Karpas-422 (cell line): Measurements from ENCODE around the gene SLC66A2. TPM values are rescaled to one million over a fixed set of nuclear protein-coding genes. Genes with fewer than 3 reads are reported as not detected.

Experiments
- DNase-seq: peaks from one replicate; pipeline ENCODE4 v3.0.0-alpha.2; 2015
- H2AFZ ChIP-seq: fragments of 200-600 bp; sonication (generic); 2 replicates; pipeline ENCODE4 v1.6.1; 2014; ENCODE audit warnings: antibody characterized with exemption, low read length, mixed read lengths
- H3K27ac ChIP-seq: fragments of 200-600 bp; sonication (generic); 2 replicates; pipeline ENCODE4 v1.5.1; 2014; ENCODE audit warnings: mild to moderate bottlenecking, low read length, moderate library complexity
- H3K27me3 ChIP-seq: fragments of 200-600 bp; sonication (generic); 2 replicates; pipeline ENCODE4 v1.6.1; 2014; ENCODE audit warnings: low read length, mixed read lengths
- H3K36me3 ChIP-seq: fragments of 200-600 bp; sonication (generic); 2 replicates; pipeline ENCODE4 v1.6.1; 2014; ENCODE audit warnings: low read length, mixed read lengths; ENCODE audit not compliant: insufficient read depth
- H3K4me1 ChIP-seq: fragments of 200-600 bp; sonication (generic); 2 replicates; pipeline ENCODE4 v1.6.1; 2014; ENCODE audit warnings: mild to moderate bottlenecking, low read length, mixed read lengths
- H3K4me2 ChIP-seq: fragments of 200-600 bp; sonication (generic); 2 replicates; pipeline ENCODE4 v1.6.1; 2014; ENCODE audit warnings: low read length, low read depth, mild to moderate bottlenecking; ENCODE audit not compliant: poor library complexity, severe bottlenecking
- H3K4me3 ChIP-seq: fragments of 200-600 bp; sonication (generic); 2 replicates; pipeline ENCODE4 v1.5.1; 2014; ENCODE audit warnings: mild to moderate bottlenecking, antibody characterized with exemption, low read length, mixed read lengths
- H3K79me2 ChIP-seq: fragments of 200-600 bp; sonication (generic); 2 replicates; pipeline ENCODE4 v1.6.1; 2014; ENCODE audit warnings: mild to moderate bottlenecking, low read length, mixed read lengths
- H3K9ac ChIP-seq: fragments of 200-600 bp; sonication (generic); 2 replicates; pipeline ENCODE4 v1.6.0; 2014; ENCODE audit warnings: low read length
- H3K9me2 ChIP-seq: fragments of 200-600 bp; sonication (generic), shearing (Covaris generic); replicated peaks from 2 replicates; pipeline ENCODE4 v1.6.0; 2014; ENCODE audit warnings: mild to moderate bottlenecking, low read length, moderate library complexity; ENCODE audit not compliant: insufficient read depth
- H3K9me3 ChIP-seq: fragments of 300-700, 200-600 bp; sonication (generic); 2 replicates; pipeline ENCODE4 v1.6.1; 2014; ENCODE audit warnings: low read length, mixed read lengths
- H4K20me1 ChIP-seq: fragments of 200-600 bp; sonication (generic); 2 replicates; pipeline ENCODE4 v1.6.1; 2014; ENCODE audit warnings: mild to moderate bottlenecking, antibody characterized with exemption, low read length, low read depth; ENCODE audit not compliant: insufficient read depth
- total RNA-seq: library from RNA; depleted of rRNA; stranded (reverse); fragments of >200 nt; shearing (Covaris generic); gene quantifications from 2 replicates; pipeline ENCODE4 v1.2.3, GENCODE V29; 2014; ENCODE audit warnings: low replicate concordance

The SLC66A2 gene
- total RNA-seq, 1 experiment from 2014 or later: 43.1 TPM

GRCh38 chr18:79935098-79935480 is 16.4 kb downstream of the SLC66A2 start:
- Histone ChIP-seq H3K79me2 (peaks cover 97% of the 10 kb centered on the region), H3K9me3 (peaks cover 31% of the 10 kb centered on the region), H4K20me1 (no peaks in the 10 kb centered on the region), H3K9ac (no peak overlapping the region), H3K27ac (no peak overlapping the region), H3K36me3 (peaks cover 91% of the 10 kb centered on the region), H3K4me3 (no peak overlapping the region), H3K4me1 (no peaks in the 10 kb centered on the region), H3K4me2 (no peak overlapping the region), H3K27me3 (no peaks in the 10 kb centered on the region), H2AFZ (no peak overlapping the region), H3K9me2 (no peaks in the 10 kb centered on the region)
- DNase-seq: no peak

GRCh38 chr18:79934311-79935097 is 16.9 kb downstream of the SLC66A2 start:
- Histone ChIP-seq H3K9ac (no peak overlapping the region), H3K9me2 (no peaks in the 10 kb centered on the region), H3K4me3 (no peak overlapping the region), H3K79me2 (peaks cover 97% of the 10 kb centered on the region), H3K4me2 (no peak overlapping the region), H4K20me1 (no peaks in the 10 kb centered on the region), H3K4me1 (no peaks in the 10 kb centered on the region), H3K9me3 (peaks cover 37% of the 10 kb centered on the region), H3K27me3 (no peaks in the 10 kb centered on the region), H2AFZ (no peak overlapping the region), H3K36me3 (peaks cover 93% of the 10 kb centered on the region), H3K27ac (no peak overlapping the region)
- DNase-seq: no peak

- Histone ChIP-seq H2AFZ (no peak overlapping the region), H3K9ac (no peak overlapping the region), H4K20me1 (no peaks in the 10 kb centered on the region), H3K9me2 (no peaks in the 10 kb centered on the region), H3K4me3 (no peak overlapping the region), H3K4me1 (no peaks in the 10 kb centered on the region), H3K36me3 (peaks cover 94% of the 10 kb centered on the region), H3K4me2 (no peak overlapping the region), H3K27ac (no peak overlapping the region), H3K9me3 (peaks cover 38% of the 10 kb centered on the region), H3K27me3 (no peaks in the 10 kb centered on the region), H3K79me2 (peaks cover 97% of the 10 kb centered on the region)
- DNase-seq: no peak
Measured at GRCh38 chr18:79933765-79934164, 17.7 kb downstream of the SLC66A2 start.

GRCh38 chr18:79932907-79933306 is 18.5 kb downstream of the SLC66A2 start:
- no peaks in the 10 kb centered on the region for H3K27me3 ChIP-seq
- no peak overlapping the region for H3K27ac ChIP-seq
- no peak overlapping the region for H2AFZ ChIP-seq
- H3K79me2 ChIP-seq: peaks cover 97% of the 10 kb centered on the region
- no peak overlapping the region for H3K9ac ChIP-seq
- H4K20me1 ChIP-seq: no peaks in the 10 kb centered on the region
- no peaks in the 10 kb centered on the region for H3K4me1 ChIP-seq
- peaks cover 38% of the 10 kb centered on the region for H3K9me3 ChIP-seq
- H3K9me2 ChIP-seq: no peaks in the 10 kb centered on the region
- H3K36me3 ChIP-seq: peaks cover 95% of the 10 kb centered on the region
- no peak overlapping the region for H3K4me2 ChIP-seq
- no peak overlapping the region for H3K4me3 ChIP-seq
- peak; percentile 61 for DNase-seq

GRCh38 chr18:79931475-79931874 is 20.0 kb downstream of the SLC66A2 start:
- Histone ChIP-seq H3K36me3 (peaks cover 85% of the 10 kb centered on the region), H3K4me1 (no peaks in the 10 kb centered on the region), H3K9ac (no peak overlapping the region), H3K4me3 (no peak overlapping the region), H3K27ac (no peak overlapping the region), H3K4me2 (no peak overlapping the region), H3K9me3 (peaks cover 38% of the 10 kb centered on the region), H2AFZ (no peak overlapping the region), H3K27me3 (no peaks in the 10 kb centered on the region), H4K20me1 (no peaks in the 10 kb centered on the region), H3K9me2 (no peaks in the 10 kb centered on the region), H3K79me2 (peaks cover 97% of the 10 kb centered on the region)
- no peak for DNase-seq

GRCh38 chr18:79930020-79930642 is 21.3 kb downstream of the SLC66A2 start:
- no peak overlapping the region for H3K27ac ChIP-seq
- no peak overlapping the region for H3K4me2 ChIP-seq
- peaks cover 82% of the 10 kb centered on the region for H3K36me3 ChIP-seq
- no peaks in the 10 kb centered on the region for H3K9me2 ChIP-seq
- no peak overlapping the region for H3K9ac ChIP-seq
- peaks cover 94% of the 10 kb centered on the region for H3K79me2 ChIP-seq
- no peaks in the 10 kb centered on the region for H3K4me1 ChIP-seq
- no peaks in the 10 kb centered on the region for H4K20me1 ChIP-seq
- H3K4me3 ChIP-seq: no peak overlapping the region
- H3K27me3 ChIP-seq: no peaks in the 10 kb centered on the region
- no peak for DNase-seq
- H2AFZ ChIP-seq: no peak overlapping the region
- H3K9me3 ChIP-seq: peaks cover 38% of the 10 kb centered on the region

- H2AFZ ChIP-seq: no peak overlapping the region
- H3K27me3 ChIP-seq: no peaks in the 10 kb centered on the region
- no peaks in the 10 kb centered on the region for H4K20me1 ChIP-seq
- H3K9me3 ChIP-seq: peaks cover 41% of the 10 kb centered on the region
- H3K9ac ChIP-seq: no peak overlapping the region
- no peak for DNase-seq
- H3K79me2 ChIP-seq: peaks cover 92% of the 10 kb centered on the region
- peaks cover 84% of the 10 kb centered on the region for H3K36me3 ChIP-seq
- H3K4me2 ChIP-seq: no peak overlapping the region
- no peak overlapping the region for H3K27ac ChIP-seq
- H3K4me1 ChIP-seq: no peaks in the 10 kb centered on the region
- H3K4me3 ChIP-seq: no peak overlapping the region
- no peaks in the 10 kb centered on the region for H3K9me2 ChIP-seq
Measured at GRCh38 chr18:79928563-79928960, 22.9 kb downstream of the SLC66A2 start.

GRCh38 chr18:79927607-79928562 is 23.6 kb downstream of the SLC66A2 start:
- H3K9me2 ChIP-seq: no peaks in the 10 kb centered on the region
- no peak overlapping the region for H2AFZ ChIP-seq
- H3K27ac ChIP-seq: no peak overlapping the region
- H4K20me1 ChIP-seq: no peaks in the 10 kb centered on the region
- no peak overlapping the region for H3K9ac ChIP-seq
- no peak overlapping the region for H3K4me3 ChIP-seq
- no peak for DNase-seq
- H3K79me2 ChIP-seq: peaks cover 90% of the 10 kb centered on the region
- peaks cover 81% of the 10 kb centered on the region for H3K36me3 ChIP-seq
- peaks cover 38% of the 10 kb centered on the region for H3K9me3 ChIP-seq
- H3K4me2 ChIP-seq: no peak overlapping the region
- H3K27me3 ChIP-seq: no peaks in the 10 kb centered on the region
- H3K4me1 ChIP-seq: no peaks in the 10 kb centered on the region
